NCI-H2196 treated with DMSO at 0.1 percent for 48 hours (cell line): Measurements from ENCODE around the gene YARS2.
"Not testable (repeated sequence)": the region's sequence is repeated elsewhere in the genome, so short reads cannot be mapped to it uniquely, and the experiment has no call there.

ENCODE experiments used
- DNase-seq: peaks from one replicate; lab custom pipeline; 2025; ENCODE audit not compliant: unreplicated experiment; lab: John Stamatoyannopoulos, UW

Gene YARS2

DNA sequence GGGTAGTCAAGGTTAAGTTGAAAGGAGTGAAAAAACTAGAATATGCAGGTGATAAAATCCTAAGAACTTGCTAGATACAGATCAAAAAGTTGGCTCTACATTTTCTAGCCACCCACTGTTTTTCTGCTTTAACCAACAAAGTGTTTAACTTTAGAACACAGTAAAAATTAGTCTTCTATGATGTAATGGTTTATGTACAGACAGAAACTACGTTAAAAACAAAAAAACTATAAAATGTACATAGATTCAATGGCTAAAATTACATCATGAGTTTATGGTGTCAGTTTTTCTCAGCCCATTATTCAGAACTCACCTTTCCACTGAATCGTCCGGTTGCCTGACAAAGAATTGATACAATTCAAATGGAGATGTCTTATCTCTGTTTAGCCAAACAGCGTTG lies 2.1 kb downstream of the YARS2 start:
- no peak for DNase-seq

DNA sequence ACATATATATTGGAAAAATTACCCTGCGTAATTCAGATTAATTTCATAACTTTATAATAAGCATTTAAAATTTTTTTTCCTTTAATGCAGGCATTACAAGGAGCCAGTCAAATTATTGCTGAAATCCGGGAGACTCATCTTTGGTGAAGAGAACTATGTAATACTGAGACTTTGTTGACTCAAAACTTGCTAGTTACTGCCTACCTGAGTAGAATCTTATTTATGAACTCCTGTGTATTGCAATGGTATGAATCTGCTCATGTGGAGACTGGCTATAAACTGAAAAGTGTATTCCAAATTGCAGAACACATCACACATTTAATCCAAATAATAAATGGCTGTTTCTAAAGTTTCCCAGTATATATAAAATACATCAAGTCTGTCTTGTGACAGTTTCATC lies 12.4 kb downstream of the YARS2 start:
- no peak for DNase-seq

DNA sequence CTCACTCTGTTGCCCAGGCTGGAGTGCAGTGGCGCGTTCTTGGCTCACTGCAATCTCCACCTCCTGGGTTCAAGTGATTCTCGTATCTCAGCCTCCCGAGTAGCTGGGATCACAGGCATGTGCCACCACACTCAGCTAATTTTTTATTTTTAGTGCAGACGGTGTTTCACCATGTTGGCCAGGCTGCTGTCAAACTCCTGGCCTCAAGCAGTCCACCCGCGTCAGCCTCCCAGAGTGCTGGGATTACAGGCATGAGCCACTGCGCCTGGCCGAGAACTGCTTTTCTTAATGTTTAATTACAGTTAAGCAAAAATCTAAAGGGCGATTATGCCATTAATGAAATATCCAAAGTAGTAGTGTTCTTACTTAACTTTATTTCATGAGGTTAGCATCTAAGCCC lies 13.6 kb downstream of the YARS2 start:
- no peak for DNase-seq

DNA sequence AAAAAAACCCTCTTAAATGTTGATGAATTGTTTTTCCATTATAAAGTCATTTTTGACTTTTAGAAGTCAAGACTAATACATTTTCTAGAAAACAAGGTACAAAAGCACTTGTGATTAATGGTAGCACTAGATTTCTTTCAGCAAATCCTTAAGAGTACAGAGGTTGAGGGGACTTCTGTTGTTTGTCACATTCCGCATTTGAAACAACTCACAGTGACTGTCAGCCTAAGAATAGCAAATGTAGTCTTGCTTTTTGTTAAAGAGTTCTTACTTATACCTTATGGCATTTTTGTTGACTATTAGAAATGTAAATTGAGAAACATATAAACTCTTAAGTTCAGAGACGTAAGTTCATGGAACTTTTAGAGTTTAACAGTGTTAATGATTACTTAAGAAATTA lies 16.4 kb downstream of the YARS2 start:
- no peak for DNase-seq

DNA sequence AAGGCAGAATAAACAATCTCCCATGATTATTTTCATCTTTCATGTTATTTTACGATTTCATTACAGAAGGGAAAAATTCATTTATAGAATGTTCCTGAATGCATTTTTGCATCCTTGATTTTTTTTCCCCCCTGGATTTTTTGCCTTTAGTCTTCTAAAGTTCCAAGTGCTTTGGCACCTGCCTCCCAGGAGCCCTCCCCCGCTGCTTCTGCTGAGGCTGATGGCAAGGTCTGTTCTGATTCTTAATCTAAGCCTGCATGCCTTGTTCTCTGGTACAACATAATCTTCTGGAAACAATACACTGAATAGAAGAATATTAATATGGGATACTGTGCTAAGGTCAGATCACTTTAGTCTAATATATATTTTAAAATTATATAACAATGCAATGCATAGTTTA lies 18.0 kb downstream of the YARS2 start:
- DNase-seq = no peak

DNA sequence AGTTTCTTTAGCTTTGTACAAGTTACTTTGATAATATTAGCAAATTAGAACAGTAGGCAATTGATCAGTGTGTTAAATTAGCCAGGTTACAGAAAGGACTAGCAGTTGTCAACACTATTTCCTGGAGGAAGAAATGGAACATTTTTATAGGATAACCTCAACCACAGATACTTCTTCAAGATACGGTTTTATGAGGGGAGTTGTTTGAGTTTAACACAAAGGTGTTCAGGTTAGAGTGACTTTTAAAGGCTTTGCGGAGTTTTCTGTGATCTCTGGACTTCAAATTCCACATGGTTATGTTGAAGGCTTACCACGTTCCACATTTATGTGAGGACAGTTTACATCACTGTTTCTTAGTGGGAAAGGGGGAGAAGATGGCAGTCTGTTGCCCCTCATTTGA lies 19.3 kb downstream of the YARS2 start:
- DNase-seq = no peak

DNA sequence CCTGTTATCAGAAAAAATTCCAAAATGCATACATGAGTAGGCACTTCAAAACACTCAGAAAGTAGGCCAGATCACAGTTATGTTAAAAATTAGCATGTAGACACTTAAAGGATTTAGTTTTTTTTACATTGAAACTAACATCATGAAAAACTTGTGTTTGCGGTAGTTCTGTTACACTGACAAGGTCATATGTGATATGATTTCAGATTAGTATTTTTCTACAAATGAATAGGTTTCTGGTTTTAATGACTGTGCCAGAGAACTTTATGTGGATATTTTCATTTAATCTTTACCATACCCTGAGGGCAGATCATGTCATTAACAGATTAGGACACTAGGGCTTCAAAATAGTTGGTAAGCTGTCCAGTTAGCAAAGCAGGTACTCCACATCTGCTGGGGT lies 20.7 kb downstream of the YARS2 start:
- DNase-seq = no peak

DNA sequence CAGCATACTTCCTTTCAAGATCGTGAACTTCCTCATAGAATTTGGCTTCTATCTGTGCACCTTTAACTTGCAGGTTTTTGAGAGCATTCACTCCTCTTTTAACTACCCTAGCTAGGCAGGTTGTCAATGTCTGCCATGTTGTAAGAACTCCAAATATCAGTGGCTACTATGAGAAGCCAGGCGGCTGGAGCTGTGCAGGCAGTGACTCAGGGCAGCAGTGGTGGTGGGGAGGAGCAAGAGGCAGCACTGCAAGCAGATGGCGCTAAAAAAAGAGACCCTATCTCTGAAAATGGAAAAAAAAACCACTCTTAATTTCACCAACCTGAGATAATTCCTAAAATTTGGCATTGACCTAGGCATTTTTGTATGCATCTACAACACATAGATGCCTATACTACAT lies 28.5 kb downstream of the YARS2 start:
- no peak for DNase-seq

DNA sequence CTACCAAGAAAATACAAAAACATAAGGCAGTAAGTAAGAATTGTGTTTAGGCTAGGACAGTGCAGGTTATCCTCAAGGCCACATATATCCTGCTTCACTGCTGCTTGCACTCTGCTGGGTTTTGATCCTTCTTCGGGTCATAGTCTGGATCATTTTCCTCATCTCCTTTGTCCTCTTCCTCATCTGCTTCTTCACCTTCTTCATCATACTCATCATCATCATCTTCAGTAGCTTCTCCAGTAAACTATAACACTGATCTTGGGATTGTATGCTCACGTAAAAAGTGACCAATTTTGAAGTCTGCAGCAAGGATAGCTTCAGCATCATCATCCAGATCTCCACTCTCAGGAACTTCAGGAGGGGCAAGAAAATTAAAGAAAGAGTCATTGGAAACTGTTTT lies 29.4 kb downstream of the YARS2 start:
- DNase-seq = no peak

DNA sequence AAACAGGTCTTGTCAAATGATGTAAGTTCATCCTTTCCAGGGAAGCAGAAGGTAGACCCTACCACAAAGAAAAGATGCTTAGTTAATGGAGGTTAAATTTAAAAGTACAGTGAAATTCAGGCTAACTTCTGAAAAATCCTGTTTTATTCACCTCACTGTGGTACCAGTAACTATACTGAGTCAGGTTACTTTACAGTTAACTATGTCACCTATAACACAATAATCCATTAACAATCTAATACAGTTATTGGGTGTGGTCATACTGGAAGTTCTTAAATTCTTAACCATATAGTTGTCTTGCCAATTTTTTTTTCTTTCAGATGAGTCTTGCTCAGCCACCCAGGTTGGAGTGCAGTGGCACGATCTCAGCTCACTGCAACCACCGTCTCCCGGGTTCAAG lies 30.4 kb downstream of the YARS2 start:
- not testable (repeated sequence) for DNase-seq

DNA sequence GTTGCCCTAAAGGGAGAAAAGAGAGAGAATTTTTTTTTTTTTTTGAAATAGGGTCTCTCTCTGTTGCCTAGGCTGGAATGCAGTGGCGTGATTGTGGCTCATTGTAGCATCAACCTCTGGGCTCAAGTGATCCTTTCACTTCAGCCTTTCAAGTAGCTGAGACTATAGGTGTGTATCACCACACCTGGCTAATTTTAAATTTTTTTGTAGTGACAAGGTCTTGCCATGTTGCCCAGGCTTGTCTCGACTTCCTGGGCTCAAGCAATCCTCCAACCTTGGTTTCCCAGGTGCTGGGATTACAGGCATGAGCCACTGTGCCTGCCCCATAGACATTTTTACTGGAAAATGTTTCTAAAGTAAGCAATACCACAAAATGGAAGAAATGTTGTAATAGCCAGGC lies 36.8 kb downstream of the YARS2 start:
- DNase-seq = no peak

DNA sequence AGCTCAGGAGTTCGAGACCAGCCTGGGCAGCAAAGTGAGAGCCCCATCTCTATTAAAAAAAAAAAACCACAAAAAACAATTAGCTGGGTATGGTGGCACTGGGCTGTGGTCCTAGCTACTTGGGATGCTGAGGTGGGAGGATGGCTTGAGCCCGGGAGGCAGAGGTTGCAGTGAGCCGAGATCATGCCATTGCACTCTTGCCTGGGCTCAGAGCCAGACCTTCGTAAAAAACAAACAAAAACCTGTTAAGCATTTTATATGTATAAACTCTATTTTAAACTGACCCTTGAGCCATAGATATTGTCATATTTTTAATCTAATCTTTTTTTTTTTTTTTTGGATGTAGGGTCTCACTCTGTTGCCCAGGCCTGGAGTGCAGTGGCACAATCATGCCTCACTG lies 40.9 kb downstream of the YARS2 start:
- DNase-seq = no peak

DNA sequence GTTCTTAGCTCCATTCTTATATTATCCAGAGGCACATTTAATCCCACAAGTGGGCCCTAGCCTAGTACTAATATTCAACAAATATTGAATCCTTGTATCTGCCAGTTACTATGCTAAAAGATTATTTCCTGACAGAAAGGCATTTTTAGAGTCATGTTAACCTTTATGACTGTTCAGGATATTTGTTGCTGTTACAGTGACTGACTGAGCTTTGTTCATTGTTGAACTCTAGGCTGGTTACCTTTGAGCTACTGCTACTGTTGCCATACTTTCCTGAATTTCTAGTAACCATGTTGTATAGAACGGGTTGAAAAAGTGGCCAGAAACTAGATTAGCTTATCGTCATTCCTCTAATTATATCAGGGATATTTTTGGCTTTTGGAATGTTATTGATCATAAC lies 46.8 kb downstream of the YARS2 start:
- DNase-seq = no peak

DNA sequence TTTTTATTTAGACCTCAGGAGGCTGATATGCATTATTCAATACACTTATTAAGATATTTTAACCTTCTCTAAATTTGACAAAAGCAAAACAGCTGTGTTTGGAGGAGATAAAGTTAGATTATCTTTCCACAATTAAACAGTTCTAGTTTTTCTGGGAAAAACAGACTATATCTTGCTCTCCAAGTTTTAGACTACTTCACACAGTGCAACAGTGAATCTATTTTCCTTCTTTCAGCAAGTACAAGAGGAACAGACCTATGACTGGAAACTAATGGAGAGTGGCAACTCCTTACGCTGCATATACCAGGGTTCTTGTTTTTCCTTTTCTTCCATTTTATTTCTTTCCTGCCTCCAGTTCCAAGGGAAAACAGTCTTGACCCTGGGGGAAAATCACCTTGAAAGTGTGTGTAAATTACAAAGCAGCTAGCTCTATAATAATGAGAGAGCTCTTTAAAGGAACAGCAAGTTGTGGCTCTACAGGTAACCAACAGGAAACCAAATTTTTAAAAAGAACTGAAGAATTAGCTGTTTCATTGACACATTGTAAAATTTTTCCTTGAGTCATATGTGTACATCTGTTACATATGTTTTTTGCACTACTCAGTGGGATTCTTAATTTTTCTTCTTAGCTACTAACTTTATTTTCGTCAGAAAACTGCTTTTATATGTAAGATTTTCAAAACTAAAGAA lies 49.2 kb downstream of the YARS2 start:
- DNase-seq = no peak

DNA sequence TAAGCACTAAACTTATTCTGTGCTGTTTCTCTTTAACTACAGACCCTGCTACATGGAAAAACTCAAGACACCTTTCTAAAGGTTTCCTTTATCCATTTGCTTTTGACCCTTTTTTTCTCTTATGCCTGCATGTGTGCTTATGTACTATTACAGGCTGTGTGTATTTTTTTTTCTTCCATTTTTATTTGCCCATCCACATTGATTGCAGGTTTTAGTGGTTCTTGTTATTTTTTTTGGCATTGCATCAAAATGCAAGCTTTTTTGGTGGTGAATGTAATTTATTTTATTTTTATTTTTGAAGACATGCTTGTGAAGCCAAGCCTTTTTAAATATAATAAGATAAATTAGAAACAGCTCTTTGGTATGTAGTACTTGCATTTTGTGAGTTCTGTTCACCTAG lies 49.9 kb downstream of the YARS2 start:
- no peak for DNase-seq

DNA sequence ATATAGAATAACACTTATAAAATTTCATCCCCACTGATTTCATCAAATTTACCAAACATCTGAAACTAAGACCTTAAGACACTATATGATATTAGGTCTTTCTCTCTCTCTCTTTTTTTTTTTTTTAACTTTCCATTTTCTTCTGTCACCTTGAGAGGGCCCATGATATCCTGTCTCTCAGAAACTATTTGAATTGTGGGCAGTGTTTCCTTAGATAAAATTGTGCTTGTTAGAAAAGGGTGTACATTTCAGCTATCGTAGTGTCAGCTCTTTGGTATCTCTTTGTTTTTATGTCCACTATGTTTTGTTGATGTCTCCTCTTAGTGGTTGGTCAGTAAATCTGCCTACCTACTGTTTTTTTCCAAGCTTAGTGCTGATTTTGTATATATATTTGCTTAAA lies 52.8 kb downstream of the YARS2 start:
- DNase-seq = no peak

DNA sequence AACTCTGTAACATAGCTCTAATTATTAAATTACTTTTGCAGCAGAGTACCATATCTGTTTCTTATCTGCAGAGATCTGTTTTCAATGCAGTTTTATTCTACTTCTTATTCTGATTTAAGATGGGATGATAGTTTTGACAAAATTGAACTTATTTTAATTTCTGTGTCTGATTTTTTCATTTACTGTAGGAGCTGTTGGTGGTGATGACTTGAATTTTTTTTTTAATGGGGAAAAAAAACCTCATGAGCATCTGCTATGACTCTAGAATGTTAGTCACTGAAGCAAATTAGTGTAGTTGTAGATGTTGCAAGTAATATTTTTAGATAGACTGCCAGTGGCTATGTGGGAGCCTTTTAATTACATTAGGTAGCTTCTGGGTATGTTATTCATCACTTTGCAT lies 53.2 kb downstream of the YARS2 start:
- DNase-seq = no peak

DNA sequence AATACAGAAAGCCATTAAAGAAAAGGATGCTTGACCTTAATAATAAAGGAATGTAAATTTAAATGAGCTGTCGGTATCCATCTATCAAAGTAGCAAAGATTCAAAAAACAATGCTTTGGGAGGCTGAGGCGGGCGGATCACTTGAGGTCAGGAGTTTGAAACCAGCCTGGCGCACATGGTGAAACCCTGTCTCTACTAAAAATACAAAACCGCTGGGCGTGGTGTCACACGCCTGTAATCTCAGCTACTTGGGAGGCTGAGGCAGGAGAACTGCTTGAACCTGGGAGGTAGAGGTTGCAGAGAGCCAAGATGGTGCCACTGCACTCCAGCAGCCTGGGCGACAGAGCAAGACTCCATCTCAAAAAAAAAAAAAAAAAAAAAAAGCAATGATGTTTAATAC lies 56.3 kb downstream of the YARS2 start:
- not testable (repeated sequence) for DNase-seq

DNA sequence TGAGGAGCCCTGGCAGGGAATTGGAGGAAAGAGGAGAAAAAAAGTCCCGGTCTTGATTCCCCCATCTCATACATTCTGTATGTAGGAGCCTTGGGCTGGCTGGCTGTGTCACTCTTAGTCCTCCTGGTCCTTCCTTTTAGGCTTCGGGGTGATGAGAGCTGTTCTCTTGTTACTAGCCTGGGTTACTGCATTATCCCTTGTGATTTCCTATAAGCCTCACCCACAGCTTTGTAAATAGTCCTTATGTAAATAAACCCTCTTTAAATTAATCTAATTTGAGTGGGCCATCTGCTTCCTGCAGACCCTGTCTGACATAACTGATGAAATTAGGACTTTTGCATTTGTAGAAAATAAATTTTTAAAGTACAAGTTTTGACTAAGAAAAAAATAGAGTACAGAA lies 57.4 kb downstream of the YARS2 start:
- no peak for DNase-seq

DNA sequence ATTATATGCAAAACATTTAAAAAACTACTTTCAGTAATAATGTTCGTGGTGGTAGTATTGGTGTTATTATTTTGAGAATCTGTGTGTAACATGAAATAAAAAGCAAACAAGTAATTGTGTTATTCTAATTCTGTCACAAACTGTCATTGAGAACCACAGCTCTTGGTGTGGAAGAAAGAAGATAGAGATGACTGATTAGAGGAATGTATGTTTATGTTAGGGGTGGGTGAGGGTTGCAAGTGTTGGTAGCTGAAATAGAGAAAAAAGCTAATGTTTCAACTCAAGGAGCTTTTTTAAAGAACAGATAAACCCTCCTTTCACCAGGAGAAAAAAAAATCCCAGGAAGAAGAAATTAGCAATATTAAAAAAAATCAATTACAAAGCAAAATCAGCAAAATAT lies 58.3 kb downstream of the YARS2 start:
- DNase-seq = no peak
